SK-N-SH (cell line): Measurements from ENCODE around the gene ANKRD11. TPM values are rescaled to one million over a fixed set of nuclear protein-coding genes. Genes with fewer than 3 reads are reported as not detected.

Source experiments
- CTCF ChIA-PET: fragments of 300-600, 350-600 bp; formaldehyde crosslinking; extraction: SDS; loops from one replicate; lab custom pipeline; 2021; lab: Yijun Ruan, JAX
- POLR2A ChIA-PET: fragments of 350-600 bp; sonication (Branson Sonifier 250); formaldehyde crosslinking; extraction: SDS; loops from one replicate; lab custom pipeline; 2020; ENCODE audit warnings: antibody characterized with exemption, inconsistent platforms; lab: Yijun Ruan, JAX
- DNase-seq: peaks from one replicate; pipeline ENCODE4 v3.0.0; 2012
- H2AFZ ChIP-seq: fragments of 200-600 bp; sonication (generic); 2 replicates; pipeline ENCODE4 v1.8.1; 2016; ENCODE audit warnings: antibody characterized with exemption, mild to moderate bottlenecking, low read depth
- H3F3A ChIP-seq: fragments of 200-600 bp; sonication (generic); replicated peaks from 2 replicates; pipeline ENCODE3; 2016; ENCODE audit warnings: antibody characterized with exemption, mild to moderate bottlenecking; ENCODE audit not compliant: insufficient read depth
- H3K27ac ChIP-seq, 2 experiments: fragments of 200-500 bp in 1 of 2; fragments of 200-600 bp in 1 of 2; sonication (Bioruptor generic) in 1 of 2; sonication (generic), shearing (Covaris generic) in 1 of 2; 2 replicates each; pipeline versions ENCODE4 v1.5.1 to v1.6.1; 2014 to 2016; ENCODE audit warnings: low read depth in 2 of 2, inconsistent platforms in 1 of 2, low read length in 1 of 2, mild to moderate bottlenecking in 1 of 2, mixed read lengths in 1 of 2
- H3K27me3 ChIP-seq: fragments of 200-600 bp; sonication (generic), shearing (Covaris generic); 2 replicates; pipeline ENCODE4 v1.6.1; 2016; ENCODE audit warnings: mixed run types; ENCODE audit not compliant: insufficient read depth
- H3K36me3 ChIP-seq, 2 experiments: fragments of 200-500 bp in 1 of 2; fragments of 200-600 bp in 1 of 2; sonication (Bioruptor generic) in 1 of 2; sonication (generic) in 1 of 2; replicated peaks in 1 of 2; 2 replicates each; pipeline versions ENCODE3 to v1.5.1; 2014 to 2016; ENCODE audit warnings: low read length in 1 of 2, mild to moderate bottlenecking in 1 of 2; ENCODE audit not compliant: insufficient read depth in 2 of 2, control insufficient read depth in 1 of 2
- H3K4me1 ChIP-seq, 2 experiments: fragments of 200-500 bp in 1 of 2; fragments of 200-600 bp in 1 of 2; sonication (Bioruptor generic) in 1 of 2; sonication (generic), shearing (Covaris generic) in 1 of 2; 2 replicates each; pipeline versions ENCODE4 v1.5.1 to v1.6.1; 2014 to 2016; ENCODE audit warnings: low read depth in 1 of 2, low read length in 1 of 2, mixed run types in 1 of 2; ENCODE audit not compliant: insufficient read depth in 2 of 2, control insufficient read depth in 1 of 2
- H3K4me2 ChIP-seq: fragments of 200-600 bp; sonication (generic), shearing (Covaris generic); 2 replicates; pipeline ENCODE4 v1.6.1; 2017; ENCODE audit warnings: mixed run types
- H3K4me3 ChIP-seq, 2 experiments: fragments of 200-500 bp in 1 of 2; fragments of 200-600 bp in 1 of 2; sonication (Bioruptor generic) in 1 of 2; sonication (generic), shearing (Covaris generic) in 1 of 2; 2 replicates each; pipeline versions ENCODE4 v1.5.1 to v1.8.1; 2014 to 2016; ENCODE audit warnings: low read depth in 2 of 2, inconsistent platforms in 1 of 2, low read length in 1 of 2, mild to moderate bottlenecking in 1 of 2, mixed read lengths in 1 of 2, moderate library complexity in 1 of 2
- H3K79me2 ChIP-seq: fragments of 200-600 bp; sonication (generic); 2 replicates; pipeline ENCODE4 v1.8.1; 2017; ENCODE audit warnings: mild to moderate bottlenecking; ENCODE audit not compliant: insufficient read depth
- H3K9ac ChIP-seq: fragments of 200-600 bp; sonication (generic); 2 replicates; pipeline ENCODE4 v1.6.1; 2017; ENCODE audit warnings: mixed run types
- H3K9me2 ChIP-seq: fragments of 200-600 bp; sonication (generic); 2 replicates; pipeline ENCODE4 v1.6.1; 2017; ENCODE audit warnings: mixed run types
- H3K9me3 ChIP-seq: fragments of 200-600 bp; sonication (generic); 2 replicates; pipeline ENCODE4 v1.6.1; 2017; ENCODE audit warnings: mixed run types, mild to moderate bottlenecking, moderate library complexity
- H4K20me1 ChIP-seq: fragments of 200-600 bp; sonication (generic); 2 replicates; pipeline ENCODE4 v1.6.1; 2017; ENCODE audit warnings: mild to moderate bottlenecking, mixed run types; ENCODE audit not compliant: insufficient read depth
- CHD2 ChIP-seq: fragments of 150-350 bp; IDR thresholded peaks from 2 replicates; pipeline ENCODE4 v1.6.1; 2018; ENCODE audit warnings: low read length; ENCODE audit not compliant: partially characterized antibody
- CTCF ChIP-seq: fragments of 200-600 bp; sonication (generic); IDR thresholded peaks from 2 replicates; pipeline ENCODE4 v1.6.1; 2017; ENCODE audit warnings: antibody characterized with exemption, mild to moderate bottlenecking, moderate library complexity
- EP300 ChIP-seq, 2 experiments: IDR thresholded peaks; 2 replicates each; pipeline versions ENCODE4 v1.4.0 to v1.6.1; 2012; ENCODE audit warnings: borderline replicate concordance in 1 of 2, low read depth in 1 of 2, low read length in 1 of 2
- EZH2phosphoT487 ChIP-seq: fragments of 200-600 bp; sonication (generic); IDR thresholded peaks from 2 replicates; pipeline ENCODE4 v1.6.1; 2017; ENCODE audit warnings: low read depth, mixed run types, mild to moderate bottlenecking, antibody characterized with exemption, moderate library complexity, borderline replicate concordance
- FOSL2 ChIP-seq: IDR thresholded peaks from 2 replicates; pipeline ENCODE4 v1.4.0; 2012; ENCODE audit warnings: low read depth, mild to moderate bottlenecking, moderate library complexity, borderline replicate concordance
- FOXJ3 ChIP-seq: sonication (generic); formaldehyde crosslinking; IDR thresholded peaks from 2 replicates; pipeline ENCODE4 v1.5.1; 2020; ENCODE audit warnings: mild to moderate bottlenecking, missing genetic modification reagents
- FOXM1 ChIP-seq: IDR thresholded peaks from 2 replicates; pipeline ENCODE4 v1.4.0; 2012; ENCODE audit warnings: low read depth, mild to moderate bottlenecking
- NRF1 ChIP-seq: IDR thresholded peaks from 2 replicates; pipeline ENCODE4 v1.6.1; 2012; ENCODE audit warnings: low read depth, mild to moderate bottlenecking, low read length
- RAD21 ChIP-seq: IDR thresholded peaks from 2 replicates; pipeline ENCODE4 v1.6.1; 2012; ENCODE audit warnings: mild to moderate bottlenecking, low read length
- SIN3A ChIP-seq: IDR thresholded peaks from 2 replicates; pipeline ENCODE4 v1.6.1; 2012; ENCODE audit warnings: low read depth, mild to moderate bottlenecking, low read length, moderate library complexity, borderline replicate concordance
- SMC3 ChIP-seq: IDR thresholded peaks from 2 replicates; pipeline ENCODE4 v1.6.1; 2012; ENCODE audit warnings: low read depth, low read length, improper control_type of control experiment
- TAF1 ChIP-seq: IDR thresholded peaks from 2 replicates; pipeline ENCODE4 v1.6.1; 2012; ENCODE audit warnings: low read depth, mild to moderate bottlenecking, low read length, moderate library complexity, borderline replicate concordance
- TCF12 ChIP-seq: IDR thresholded peaks from 2 replicates; pipeline ENCODE4 v1.4.0; 2012
- USF2 ChIP-seq: fragments of 150-350 bp; IDR thresholded peaks from 2 replicates; pipeline ENCODE4 v1.6.1; 2017; ENCODE audit warnings: antibody characterized with exemption, low read length, low read depth, borderline replicate concordance
- YY1 ChIP-seq: IDR thresholded peaks from 2 replicates; pipeline ENCODE4 v1.4.0; 2012; ENCODE audit warnings: low read depth, mild to moderate bottlenecking
- ZBTB33 ChIP-seq: IDR thresholded peaks from 2 replicates; pipeline ENCODE4 v1.4.0; 2012; ENCODE audit warnings: low read depth, borderline replicate concordance
- WGBS: methylation state at CpG from one replicate; pipeline ENCODE4 v1.1.6; 2017; ENCODE audit warnings: low lambda C conversion rate; 5-methylcytosine and 5-hydroxymethylcytosine counted together
- polyA plus RNA-seq, 3 experiments: library from polyadenylated mRNA; depleted of rRNA; stranded (reverse); fragments of >200 nt; gene quantifications; 2 replicates each; pipeline ENCODE4 v1.2.3, GENCODE V29; 2012

Gene ANKRD11
- polyA plus RNA-seq, 1 of the 3 experiments (the other 2 are of a cell fraction), result 50.2 TPM

GRCh38 chr16:89243664-89244063 is 246.7 kb downstream of the ANKRD11 start:
- ChIA-PET POLR2A (no interaction called here), CTCF (interaction anchor here (0.8 kb wide), 1 partner anchor 461 kb away, joined by 3 read pairs; no protein-coding TSS in a partner anchor)
- Histone ChIP-seq H3K9me2 (no peaks in the 10 kb centered on the region), H3K4me3 (no peak overlapping the region), H3K9ac (no peak overlapping the region), H3K4me1 (peaks cover 0 to 4% of the 10 kb centered on the region in 2 experiments; a peak in 2 of 4 replicates), H2AFZ (no peak overlapping the region), H3K4me2 (no peak overlapping the region), H3K9me3 (no peaks in the 10 kb centered on the region), H3K27me3 (no peaks in the 10 kb centered on the region), H3K79me2 (0 out of 2 replicates have a peak, but pooled peaks cover 8% of the 10 kb centered on the region), H4K20me1 (no peaks in the 10 kb centered on the region), H3F3A (peaks cover 9% of the 10 kb centered on the region), H3K36me3 (no peaks in the 10 kb centered on the region), H3K27ac (no peak overlapping the region)
- no peak for DNase-seq
- WGBS, result 100% methylated on average over 2 of the region's 5 CpGs
- no peak for TF ChIP-seq EZH2phosphoT487
- TF ChIP-seq FOSL2, result no peak
- no peak for TF ChIP-seq EP300 (IDR thresholded peaks at IDR 0.05; ENCODE audit: borderline replicate concordance in 1 of 2, low read depth in 1 of 2, low read length in 1 of 2)
- no peak for TF ChIP-seq RAD21
- TF ChIP-seq SIN3A, result no peak
- no peak for TF ChIP-seq YY1
- TF ChIP-seq FOXJ3 (CRISPR knock-in tag), result no peak
- no peak for TF ChIP-seq FOXM1
- no peak for TF ChIP-seq USF2
- no peak for TF ChIP-seq SMC3
- no peak for TF ChIP-seq ZBTB33
- TF ChIP-seq TCF12, result no peak
- TF ChIP-seq TAF1, result no peak
- TF ChIP-seq NRF1, result no peak
- TF ChIP-seq CTCF, result no peak
- no peak for TF ChIP-seq CHD2
